ENCODE measurements around the gene L1CAM.

DNA sequence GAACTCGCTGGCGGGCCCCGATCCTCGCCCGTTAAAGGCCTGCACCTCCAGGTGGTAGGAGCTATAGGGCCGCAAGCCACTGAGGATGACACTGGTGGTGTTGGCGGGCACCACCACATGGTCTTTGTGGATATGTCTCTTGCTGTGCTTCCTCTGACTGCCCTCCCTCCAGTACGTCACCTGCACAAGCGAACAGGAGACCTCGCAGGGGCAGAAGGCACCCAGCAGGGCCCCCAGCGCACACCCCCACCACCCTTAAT, 20.7 kb downstream of the L1CAM start:
- TF ChIP-seq, protein P1, sequence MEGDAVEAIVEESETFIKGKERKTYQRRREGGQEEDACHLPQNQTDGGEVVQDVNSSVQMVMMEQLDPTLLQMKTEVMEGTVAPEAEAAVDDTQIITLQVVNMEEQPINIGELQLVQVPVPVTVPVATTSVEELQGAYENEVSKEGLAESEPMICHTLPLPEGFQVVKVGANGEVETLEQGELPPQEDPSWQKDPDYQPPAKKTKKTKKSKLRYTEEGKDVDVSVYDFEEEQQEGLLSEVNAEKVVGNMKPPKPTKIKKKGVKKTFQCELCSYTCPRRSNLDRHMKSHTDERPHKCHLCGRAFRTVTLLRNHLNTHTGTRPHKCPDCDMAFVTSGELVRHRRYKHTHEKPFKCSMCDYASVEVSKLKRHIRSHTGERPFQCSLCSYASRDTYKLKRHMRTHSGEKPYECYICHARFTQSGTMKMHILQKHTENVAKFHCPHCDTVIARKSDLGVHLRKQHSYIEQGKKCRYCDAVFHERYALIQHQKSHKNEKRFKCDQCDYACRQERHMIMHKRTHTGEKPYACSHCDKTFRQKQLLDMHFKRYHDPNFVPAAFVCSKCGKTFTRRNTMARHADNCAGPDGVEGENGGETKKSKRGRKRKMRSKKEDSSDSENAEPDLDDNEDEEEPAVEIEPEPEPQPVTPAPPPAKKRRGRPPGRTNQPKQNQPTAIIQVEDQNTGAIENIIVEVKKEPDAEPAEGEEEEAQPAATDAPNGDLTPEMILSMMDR (conservative IDR thresholded peaks at IDR 0.05; ENCODE audit: low read depth, low read length), result no peak
- no peak for TF ChIP-seq EZH2 (IDR thresholded peaks at IDR 0.05; ENCODE audit: borderline replicate concordance, low read depth, low read length, poor library complexity, severe bottlenecking)

Data from A673 (cell line).